Right hindlimb (tissue), 1 donor: ENCODE data around the gene SNN.

Source experiments
- DNase-seq: peaks from one replicate; pipeline ENCODE4 v3.0.0-alpha.2; 2018

SNN gene

GRCh38 chr16:11705311-11706025 lies 37.2 kb downstream of the SNN start:
- no peak for DNase-seq

- no peak for DNase-seq
Observed at GRCh38 chr16:11706180-11706742, 38.0 kb downstream of the SNN start.

GRCh38 chr16:11707679-11708197 lies 39.5 kb downstream of the SNN start:
- DNase-seq = no peak

GRCh38 chr16:11708421-11708820 lies 40.2 kb downstream of the SNN start:
- no peak for DNase-seq

- no peak for DNase-seq
Observed at GRCh38 chr16:11711662-11712061, 43.4 kb downstream of the SNN start.

GRCh38 chr16:11712122-11712521 lies 43.9 kb downstream of the SNN start:
- DNase-seq = no peak

- DNase-seq = no peak
Observed at GRCh38 chr16:11715246-11715947, 47.1 kb downstream of the SNN start.

GRCh38 chr16:11716336-11716735 lies 48.1 kb downstream of the SNN start:
- no peak for DNase-seq

GRCh38 chr16:11717811-11718210 lies 49.6 kb downstream of the SNN start:
- no peak for DNase-seq

- no peak for DNase-seq
Observed at GRCh38 chr16:11719171-11719570, 50.9 kb downstream of the SNN start.

- DNase-seq = no peak
Observed at GRCh38 chr16:11719762-11720161, 51.5 kb downstream of the SNN start.

- DNase-seq = no peak
Observed at GRCh38 chr16:11721781-11722467, 53.7 kb downstream of the SNN start.

GRCh38 chr16:11722468-11722808 lies 54.2 kb downstream of the SNN start:
- DNase-seq = no peak

GRCh38 chr16:11725457-11725856 lies 57.2 kb downstream of the SNN start:
- DNase-seq = no peak

- no peak for DNase-seq
Observed at GRCh38 chr16:11726008-11726407, 57.8 kb downstream of the SNN start.

GRCh38 chr16:11727796-11728543 lies 59.7 kb downstream of the SNN start:
- no peak for DNase-seq
